Neutrophil (primary cell): ENCODE measurements around the gene MARK2.
A peak's percentile ranks its signal among the peaks of the same experiment; 100 is the strongest.

Source experiments
- H3K27ac ChIP-seq: fragments of 200-600 bp; sonication (generic); 2 replicates; pipeline ENCODE4 v1.5.1; 2016; ENCODE audit warnings: mild to moderate bottlenecking, moderate library complexity
- H3K27me3 ChIP-seq: fragments of 200-600 bp; sonication (generic); 2 replicates; pipeline ENCODE4 v1.6.0; 2016; ENCODE audit warnings: mild to moderate bottlenecking
- H3K36me3 ChIP-seq: fragments of 200-600 bp; sonication (generic); 2 replicates; pipeline ENCODE4 v1.5.1; 2017
- H3K4me1 ChIP-seq, 2 experiments: fragments of 200-600 bp in 1 of 2; sonication (generic) in 1 of 2; 1 replicate in 1 of 2; 2 replicates in 1 of 2; pipeline versions ENCODE4 v1.5.1 to v1.6.1; 2013 to 2016; ENCODE audit warnings: low read depth in 1 of 2, low read length in 1 of 2, mild to moderate bottlenecking in 1 of 2, moderate library complexity in 1 of 2; ENCODE audit not compliant: control insufficient read depth in 1 of 2, insufficient read depth in 1 of 2
- H3K4me3 ChIP-seq, 2 experiments: fragments of 200-600 bp in 1 of 2; sonication (generic) in 1 of 2; 1 replicate in 1 of 2; 2 replicates in 1 of 2; pipeline ENCODE4 v1.5.1; 2013 to 2016; ENCODE audit warnings: low read depth in 1 of 2, low read length in 1 of 2, mild to moderate bottlenecking in 1 of 2, moderate library complexity in 1 of 2
- H3K9me3 ChIP-seq: fragments of 200-600 bp; sonication (generic); 2 replicates; pipeline ENCODE4 v1.5.1; 2016
- TF ChIP-seq, protein P1 (sequence below): fragments of 200-600 bp; sonication (generic); IDR thresholded peaks from 2 replicates; pipeline ENCODE4 v1.5.1; 2016; ENCODE audit warnings: antibody characterized with exemption

The MARK2 gene

DNA sequence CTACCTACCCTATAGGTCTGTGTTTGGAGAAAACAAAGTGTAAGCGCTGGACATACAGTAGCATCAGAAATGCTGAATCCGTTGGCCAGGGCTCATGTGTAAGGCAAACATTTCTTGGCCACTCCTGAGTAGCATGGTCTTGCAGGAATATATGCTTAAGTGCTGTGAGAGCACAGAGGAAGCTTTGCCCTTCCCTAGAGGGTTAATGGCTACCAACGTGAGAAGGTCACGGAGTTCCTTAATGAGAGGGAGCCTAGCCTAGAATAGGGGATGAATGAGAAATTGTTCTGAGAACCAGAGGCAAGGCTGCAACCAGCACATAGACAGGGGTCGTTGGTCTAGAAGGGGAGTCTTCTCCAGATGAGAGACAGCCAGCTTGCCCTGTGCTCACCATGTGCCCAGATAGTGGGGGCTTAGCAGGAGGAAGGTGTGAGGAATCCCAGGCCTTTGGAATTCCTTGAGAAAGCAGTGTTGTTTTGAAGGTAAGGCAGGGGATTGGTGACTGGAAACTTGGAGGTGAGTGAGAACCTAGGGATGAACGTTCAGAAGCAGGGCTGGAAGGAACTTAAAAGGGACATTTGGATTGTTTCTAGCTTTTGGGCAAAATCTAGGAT lies 48.6 kb downstream of the MARK2 start:
- peak overlapping the region; percentile 92 for H3K27ac ChIP-seq
- no peaks in the 10 kb centered on the region for H3K9me3 ChIP-seq
- no peaks in the 10 kb centered on the region for H3K27me3 ChIP-seq
- H3K36me3 ChIP-seq: peaks cover 6% of the 10 kb centered on the region
- H3K4me3 ChIP-seq: peak overlapping the region; percentile 76 to 92
- H3K4me1 ChIP-seq: peaks cover 92 to 97% of the 10 kb centered on the region in 2 experiments
- TF ChIP-seq, protein P1, sequence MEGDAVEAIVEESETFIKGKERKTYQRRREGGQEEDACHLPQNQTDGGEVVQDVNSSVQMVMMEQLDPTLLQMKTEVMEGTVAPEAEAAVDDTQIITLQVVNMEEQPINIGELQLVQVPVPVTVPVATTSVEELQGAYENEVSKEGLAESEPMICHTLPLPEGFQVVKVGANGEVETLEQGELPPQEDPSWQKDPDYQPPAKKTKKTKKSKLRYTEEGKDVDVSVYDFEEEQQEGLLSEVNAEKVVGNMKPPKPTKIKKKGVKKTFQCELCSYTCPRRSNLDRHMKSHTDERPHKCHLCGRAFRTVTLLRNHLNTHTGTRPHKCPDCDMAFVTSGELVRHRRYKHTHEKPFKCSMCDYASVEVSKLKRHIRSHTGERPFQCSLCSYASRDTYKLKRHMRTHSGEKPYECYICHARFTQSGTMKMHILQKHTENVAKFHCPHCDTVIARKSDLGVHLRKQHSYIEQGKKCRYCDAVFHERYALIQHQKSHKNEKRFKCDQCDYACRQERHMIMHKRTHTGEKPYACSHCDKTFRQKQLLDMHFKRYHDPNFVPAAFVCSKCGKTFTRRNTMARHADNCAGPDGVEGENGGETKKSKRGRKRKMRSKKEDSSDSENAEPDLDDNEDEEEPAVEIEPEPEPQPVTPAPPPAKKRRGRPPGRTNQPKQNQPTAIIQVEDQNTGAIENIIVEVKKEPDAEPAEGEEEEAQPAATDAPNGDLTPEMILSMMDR: no peak

DNA sequence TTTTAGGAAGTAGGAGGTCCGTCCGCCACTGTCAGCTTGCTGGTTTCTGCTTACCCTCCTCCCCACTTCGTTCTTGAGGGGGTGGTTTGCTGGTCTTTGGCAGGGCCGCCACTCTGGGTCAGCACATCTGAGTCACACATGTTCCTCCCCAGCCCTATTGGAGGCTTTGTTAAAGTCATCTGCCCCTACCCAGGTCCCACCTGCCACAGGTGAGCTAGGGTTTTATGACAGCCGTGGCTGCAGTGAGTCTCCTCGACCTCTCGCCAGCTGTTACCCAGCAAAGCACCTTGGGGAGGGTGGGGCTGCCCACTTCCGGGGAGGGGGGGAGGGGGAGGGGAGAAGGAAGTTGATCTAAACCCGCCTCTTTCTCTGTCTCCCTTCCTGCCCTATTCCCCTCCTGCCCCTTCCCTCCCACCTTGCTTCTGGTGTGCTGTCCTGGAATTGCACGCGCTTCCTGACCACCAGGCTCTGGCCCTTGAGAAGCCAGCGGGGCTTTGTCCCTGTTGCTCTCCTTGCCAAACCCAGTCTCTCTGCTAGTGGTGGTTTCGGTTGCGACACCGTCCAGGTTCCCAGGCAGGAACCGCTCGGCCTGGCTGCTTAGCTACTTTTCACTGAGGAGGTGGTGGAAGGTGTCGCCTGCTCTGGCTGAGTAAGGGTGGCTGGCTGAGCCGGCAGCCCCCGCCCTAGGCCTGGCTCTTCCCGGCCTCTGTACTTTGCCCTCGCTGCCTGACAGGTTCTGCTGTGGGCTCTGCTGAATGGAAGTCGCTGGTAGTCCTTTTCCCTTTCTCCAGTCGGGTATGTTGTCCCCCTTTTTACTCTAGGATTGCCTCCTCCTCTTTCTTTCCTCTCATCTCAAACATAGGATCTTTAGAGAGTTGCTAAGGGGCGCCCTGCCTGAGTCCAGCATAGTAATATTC lies 49.5 kb downstream of the MARK2 start:
- Histone ChIP-seq H3K9me3 (no peaks in the 10 kb centered on the region), H3K4me3 (peak overlapping the region; percentile 76 to 92), H3K27ac (peak overlapping the region; percentile 92), H3K27me3 (no peaks in the 10 kb centered on the region), H3K36me3 (peaks cover 6% of the 10 kb centered on the region), H3K4me1 (peaks cover 86 to 88% of the 10 kb centered on the region in 2 experiments)
- TF ChIP-seq, protein P1: peak; percentile 19

DNA sequence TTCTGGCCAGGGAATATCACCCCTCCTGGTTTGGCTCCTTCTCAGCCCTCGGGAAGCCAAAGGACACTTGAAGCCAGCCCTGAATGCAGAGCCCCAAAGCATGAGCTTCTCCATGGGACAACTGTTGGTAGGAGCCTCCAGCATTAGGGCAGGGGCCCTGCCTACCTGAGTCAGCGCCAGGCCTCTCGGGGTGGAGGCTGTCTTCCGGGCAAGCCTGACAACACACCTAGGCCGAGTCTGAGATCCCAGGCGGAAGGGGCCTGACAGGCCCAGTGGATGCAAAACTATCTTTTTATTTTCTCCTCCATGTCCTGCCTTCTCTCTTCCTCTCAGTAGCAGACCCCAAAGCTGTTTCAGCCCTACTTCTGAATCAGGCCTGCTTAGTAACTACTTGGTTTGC lies 50.4 kb downstream of the MARK2 start:
- Histone ChIP-seq H3K36me3 (peaks cover 14% of the 10 kb centered on the region), H3K27me3 (no peaks in the 10 kb centered on the region), H3K9me3 (no peaks in the 10 kb centered on the region), H3K27ac (peak overlapping the region; percentile 92), H3K4me1 (peaks cover 76 to 79% of the 10 kb centered on the region in 2 experiments), H3K4me3 (peak overlapping the region; percentile 76 to 92)
- TF ChIP-seq, protein P1: no peak

DNA sequence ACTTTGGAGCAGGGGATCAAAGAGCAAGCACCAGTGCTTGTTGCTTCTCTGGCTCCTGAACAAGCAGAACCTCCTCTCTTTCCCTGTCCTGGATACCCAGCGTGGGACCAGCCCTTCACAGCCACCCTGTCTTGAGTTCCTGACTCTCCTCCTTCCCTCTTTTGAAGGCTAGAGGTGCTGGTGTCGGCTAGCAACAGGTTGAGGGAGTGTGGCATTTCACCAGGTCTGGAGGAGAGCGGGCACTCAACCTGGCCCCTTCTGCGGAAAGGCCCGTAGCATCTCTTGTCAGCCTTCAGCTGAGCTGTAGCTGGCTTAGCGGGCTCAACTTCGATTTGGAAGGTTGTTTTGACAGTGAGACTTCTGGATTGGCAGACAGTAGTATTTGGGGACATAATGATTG lies 51.5 kb downstream of the MARK2 start:
- Histone ChIP-seq H3K36me3 (peaks cover 21% of the 10 kb centered on the region), H3K27ac (peak overlapping the region; percentile 92), H3K4me3 (peak overlapping the region; percentile 76 to 92), H3K27me3 (no peaks in the 10 kb centered on the region), H3K9me3 (no peaks in the 10 kb centered on the region), H3K4me1 (peaks cover 69 to 70% of the 10 kb centered on the region in 2 experiments)
- TF ChIP-seq, protein P1: no peak

DNA sequence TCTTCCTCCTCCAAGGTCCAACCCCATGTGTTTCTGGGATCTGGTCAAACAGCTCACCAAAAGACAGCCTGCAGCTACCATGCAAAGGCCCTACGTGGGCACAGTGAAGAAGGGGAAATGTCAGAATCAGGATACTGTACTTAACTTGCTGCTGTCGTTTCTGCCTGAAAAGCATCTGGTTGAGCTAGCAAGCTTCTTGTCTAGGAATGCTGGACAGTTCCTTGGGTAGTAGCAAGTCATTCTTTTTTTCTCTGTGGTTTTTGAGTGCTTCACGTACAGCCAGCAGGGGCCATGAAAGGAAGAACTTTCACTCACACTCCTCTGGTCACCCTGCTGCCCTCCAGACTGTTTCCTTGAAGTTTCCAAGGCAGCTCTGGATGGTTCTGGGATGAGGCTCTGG lies 53.3 kb downstream of the MARK2 start:
- Histone ChIP-seq H3K4me1 (peaks cover 51 to 54% of the 10 kb centered on the region in 2 experiments), H3K27ac (peak overlapping the region; percentile 92), H3K36me3 (peaks cover 40% of the 10 kb centered on the region), H3K9me3 (no peaks in the 10 kb centered on the region), H3K4me3 (peak overlapping the region in 1 of 2 experiments; percentile 10), H3K27me3 (no peaks in the 10 kb centered on the region)
- TF ChIP-seq, protein P1: no peak
